Heart right ventricle (tissue), 16 donors: ENCODE results near the gene PPP6R3. TPM values are rescaled to one million over a fixed set of nuclear protein-coding genes. Genes with fewer than 3 reads are reported as not detected.
A peak's percentile ranks its signal among the peaks of the same experiment; 100 is the strongest.

Experiments used
- ATAC-seq, 8 donors: fragments of 200-7000 bp; cut with Tn5 transposase; one replicate each; pipeline ENCODE4 v1.9.1; 2020; ENCODE audit warnings: mild to moderate bottlenecking in 8 of 8, moderate library complexity in 8 of 8, moderate number of reproducible peaks in 1 of 8
- DNase-seq, 2 donors: peaks; one replicate each; pipeline ENCODE4 v3.0.0-alpha.2; 2020
- H3K27ac ChIP-seq, 10 donors: fragments of 200-600 bp; sonication (generic) in 2 of 10; one replicate each; pipeline versions ENCODE4 v1.5.0 to v1.8.0; 2020 to 2022; ENCODE audit warnings: mild to moderate bottlenecking in 3 of 10
- H3K27me3 ChIP-seq, 7 donors: fragments of 200-600 bp; one replicate each; pipeline ENCODE4 v1.8.0; 2021 to 2022; ENCODE audit warnings: mild to moderate bottlenecking in 2 of 7
- H3K36me3 ChIP-seq, 9 donors: fragments of 200-600 bp; sonication (generic) in 1 of 9; one replicate each; pipeline versions ENCODE4 v1.5.0 to v1.8.0; 2020 to 2022; ENCODE audit warnings: mild to moderate bottlenecking in 2 of 9
- H3K4me1 ChIP-seq, 9 donors: fragments of 200-600 bp; sonication (generic) in 1 of 9; one replicate each; pipeline versions ENCODE4 v1.5.0 to v1.8.0; 2020 to 2022; ENCODE audit warnings: mild to moderate bottlenecking in 4 of 9
- H3K4me3 ChIP-seq, 10 donors: fragments of 200-600 bp; sonication (generic) in 2 of 10; one replicate each; pipeline versions ENCODE4 v1.5.0 to v1.8.0; 2020 to 2022; ENCODE audit warnings: mild to moderate bottlenecking in 7 of 10, moderate library complexity in 2 of 10
- H3K9me3 ChIP-seq, 11 donors: fragments of 200-600 bp in 10 of 11; sonication (generic) in 2 of 11; one replicate each; pipeline versions ENCODE4 v1.5.0 to v1.8.0; 2013 to 2022; ENCODE audit warnings: mild to moderate bottlenecking in 2 of 11, control low read depth in 1 of 11, moderate library complexity in 1 of 11
- WGBS, 2 donors: extraction: QIAGEN DNeasy Blood & Tissue Kit; methylation state at CpG; one replicate each; pipeline ENCODE4 v1.1.7; 2013; ENCODE audit warnings: inconsistent platforms in 1 of 2; 5-methylcytosine and 5-hydroxymethylcytosine counted together
- intact Hi-C, 10 donors: fragments of 100-400 bp; cut with DNase I; formaldehyde crosslinking; loops; one replicate each; pipeline versions ENCODE4 v1.11.1 to v1.14.2; 2022
- long read RNA-seq, 3 donors: library from polyadenylated mRNA; unstranded; transcript quantifications; one replicate each; pipeline ENCODE4 v2.0.0, GENCODE V29; 2020 to 2021
- polyA plus RNA-seq, 2 donors: library from polyadenylated mRNA; stranded (reverse); fragments of 200-250 nt; gene quantifications; one replicate each; pipeline ENCODE4 v1.2.3, GENCODE V29; 2013
- total RNA-seq, 10 donors: library from RNA; stranded (reverse); fragmentation: NEBNext Ultra II Directional in 3 of 10; extraction: Animal tissue kit (Norgen Biotek cat#: 25700) in 3 of 10; gene quantifications; one replicate each; pipeline versions ENCODE4 v1.2.1 to v1.2.4, GENCODE V29; 2021 to 2023
- TF ChIP-seq, protein P1 (sequence below), 9 donors: fragments of 200-600 bp; sonication (generic) in 2 of 9; IDR thresholded peaks; one replicate each; pipeline versions ENCODE4 v1.5.0 to v1.8.0; 2021 to 2022; ENCODE audit warnings: antibody characterized with exemption in 9 of 9, mild to moderate bottlenecking in 5 of 9, moderate library complexity in 1 of 9
- donor health status: Arrhythmogenic right ventricular cardiomyopathy.
- donor health status: ischemic (EF 13 %, LVEDD 7.1; RV severe dilation, severe dysfunction).
- donor health status: healthy with polysubstance abuse.
- donor health status: DM: no; HTN: yes; CAD: no.
- donor health status: DM: no; HTN: no; CAD: no.
- donor health status: ischemic (EF 25% LVEDD 6.9; RV normal size, moderate dysfunction).
- donor health status: ischemic (EF 25% LVEDD 5.7; RV mildly dilated, moderate dysfunction).
- donor health status: healthy.
- donor health status: DM: yes; HTN: yes; CAD: no.
- donor health status: Ischemic cardiomyopathy.
- donor health status: ischemic (EF 35%, LVEDD 5.7; RV mildly dilated, moderate dysfunction).
- donor health status: nonischemic (EF 11% LVEDD 7.7; RV severe dilation, severe dysfunction).
- donor health status: DM: yes; HTN: yes; CAD: no.
- donor health status: PGD.
- donor health status: ischemic (EF 29% LVEDD 5.4; RV normal size, mild dysfunction).
- donor health status: nonischemic (EF 23%, LVEDD 6.1; RV moderate dilation, normal function).

Gene PPP6R3, protein sequence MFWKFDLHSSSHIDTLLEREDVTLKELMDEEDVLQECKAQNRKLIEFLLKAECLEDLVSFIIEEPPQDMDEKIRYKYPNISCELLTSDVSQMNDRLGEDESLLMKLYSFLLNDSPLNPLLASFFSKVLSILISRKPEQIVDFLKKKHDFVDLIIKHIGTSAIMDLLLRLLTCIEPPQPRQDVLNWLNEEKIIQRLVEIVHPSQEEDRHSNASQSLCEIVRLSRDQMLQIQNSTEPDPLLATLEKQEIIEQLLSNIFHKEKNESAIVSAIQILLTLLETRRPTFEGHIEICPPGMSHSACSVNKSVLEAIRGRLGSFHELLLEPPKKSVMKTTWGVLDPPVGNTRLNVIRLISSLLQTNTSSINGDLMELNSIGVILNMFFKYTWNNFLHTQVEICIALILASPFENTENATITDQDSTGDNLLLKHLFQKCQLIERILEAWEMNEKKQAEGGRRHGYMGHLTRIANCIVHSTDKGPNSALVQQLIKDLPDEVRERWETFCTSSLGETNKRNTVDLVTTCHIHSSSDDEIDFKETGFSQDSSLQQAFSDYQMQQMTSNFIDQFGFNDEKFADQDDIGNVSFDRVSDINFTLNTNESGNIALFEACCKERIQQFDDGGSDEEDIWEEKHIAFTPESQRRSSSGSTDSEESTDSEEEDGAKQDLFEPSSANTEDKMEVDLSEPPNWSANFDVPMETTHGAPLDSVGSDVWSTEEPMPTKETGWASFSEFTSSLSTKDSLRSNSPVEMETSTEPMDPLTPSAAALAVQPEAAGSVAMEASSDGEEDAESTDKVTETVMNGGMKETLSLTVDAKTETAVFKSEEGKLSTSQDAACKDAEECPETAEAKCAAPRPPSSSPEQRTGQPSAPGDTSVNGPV
- total RNA-seq (10 to 100 TPM; 75.8 to 98.1 (median 83.6) TPM), polyA plus RNA-seq (10 to 100 TPM; 18.4 to 35.3 TPM)
- long read RNA-seq, donor 1, full-length matches to known transcripts = 10 of 49 reads
- long read RNA-seq, donor 1, partial matches to known transcripts = 22 of 49 reads
- long read RNA-seq, donor 1, other reads (novel, unspliced or antisense) = 17 of 49 reads
- long read RNA-seq, donor 2, full-length matches to known transcripts = 14 of 49 reads
- long read RNA-seq, donor 2, partial matches to known transcripts = 13 of 49 reads
- long read RNA-seq, donor 2, other reads (novel, unspliced or antisense) = 22 of 49 reads
- long read RNA-seq, donor 3, full-length matches to known transcripts = 4 of 72 reads
- long read RNA-seq, donor 3, partial matches to known transcripts = 38 of 72 reads
- long read RNA-seq, donor 3, other reads (novel, unspliced or antisense) = 30 of 72 reads

DNA sequence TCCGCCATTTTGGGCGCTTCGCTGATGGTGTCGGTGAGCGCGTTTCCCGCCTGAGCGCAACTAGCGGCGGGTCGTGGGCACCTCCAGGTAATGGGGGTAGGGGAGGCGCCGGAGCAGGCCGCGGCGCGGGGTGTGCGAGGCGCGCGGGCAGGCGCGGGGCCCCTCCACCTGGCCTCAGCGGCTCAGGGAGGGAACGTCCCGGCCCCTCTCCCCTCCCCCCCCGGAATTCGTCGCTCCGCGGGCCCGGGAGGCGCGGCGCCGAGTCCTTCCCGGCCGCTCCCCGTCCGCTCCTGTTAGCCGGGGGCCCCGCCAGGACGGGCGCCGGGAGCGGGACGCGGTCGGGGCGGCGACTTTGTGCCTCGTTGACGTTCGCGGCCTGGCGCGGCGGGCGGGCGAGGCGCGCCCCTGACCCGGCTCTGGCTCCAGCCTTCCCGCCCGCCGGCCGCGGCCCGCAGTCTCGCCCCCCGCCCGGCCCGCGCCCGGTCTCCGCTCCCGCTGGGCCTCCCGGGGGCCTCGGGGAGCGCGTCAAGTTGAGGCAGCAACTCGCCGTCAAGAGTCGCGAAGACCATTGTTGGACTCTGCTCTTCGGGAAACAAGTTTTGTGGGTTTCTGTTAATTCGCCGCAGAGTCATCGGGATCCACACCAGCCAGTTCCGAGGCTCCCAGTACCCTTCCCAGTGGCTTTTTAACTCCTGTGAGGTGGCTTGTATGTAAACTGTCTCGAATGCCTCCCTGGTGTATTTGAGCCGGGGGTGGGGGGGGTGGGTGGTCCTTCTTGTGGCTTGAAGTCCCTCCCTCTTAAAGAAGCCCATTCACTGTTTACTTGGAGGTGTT, at the start of gene PPP6R3:
PPP6R3 (plus strand) TSS at position 12 of the 834 bp plus-strand sequence. CDS start 76,913 bp downstream, outside the sequence.
- intact Hi-C loops = loop anchor here in 8 of 10 donors (5.0 to 10.0 kb wide), 9 partner anchors 54 to 376 kb away; no protein-coding TSS in a partner anchor
- Histone ChIP-seq H3K27ac (peak within 1 kb of the TSS; percentile 92 to 99 (median 97)), H3K36me3 (no peaks in the 10 kb centered on the region), H3K27me3 (no peaks in the 10 kb centered on the region), H3K4me1 (peaks cover 5 to 54% (median 46%) of the 10 kb centered on the region in 9 donors), H3K4me3 (peak within 1 kb of the TSS; percentile 62 to 94 (median 90)), H3K9me3 (no peaks in the 10 kb centered on the region)
- WGBS, 2 donors = 0 to 1% methylated on average over 74 to 88 of the region's 92 CpGs
- TF ChIP-seq, protein P1, sequence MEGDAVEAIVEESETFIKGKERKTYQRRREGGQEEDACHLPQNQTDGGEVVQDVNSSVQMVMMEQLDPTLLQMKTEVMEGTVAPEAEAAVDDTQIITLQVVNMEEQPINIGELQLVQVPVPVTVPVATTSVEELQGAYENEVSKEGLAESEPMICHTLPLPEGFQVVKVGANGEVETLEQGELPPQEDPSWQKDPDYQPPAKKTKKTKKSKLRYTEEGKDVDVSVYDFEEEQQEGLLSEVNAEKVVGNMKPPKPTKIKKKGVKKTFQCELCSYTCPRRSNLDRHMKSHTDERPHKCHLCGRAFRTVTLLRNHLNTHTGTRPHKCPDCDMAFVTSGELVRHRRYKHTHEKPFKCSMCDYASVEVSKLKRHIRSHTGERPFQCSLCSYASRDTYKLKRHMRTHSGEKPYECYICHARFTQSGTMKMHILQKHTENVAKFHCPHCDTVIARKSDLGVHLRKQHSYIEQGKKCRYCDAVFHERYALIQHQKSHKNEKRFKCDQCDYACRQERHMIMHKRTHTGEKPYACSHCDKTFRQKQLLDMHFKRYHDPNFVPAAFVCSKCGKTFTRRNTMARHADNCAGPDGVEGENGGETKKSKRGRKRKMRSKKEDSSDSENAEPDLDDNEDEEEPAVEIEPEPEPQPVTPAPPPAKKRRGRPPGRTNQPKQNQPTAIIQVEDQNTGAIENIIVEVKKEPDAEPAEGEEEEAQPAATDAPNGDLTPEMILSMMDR (IDR thresholded peaks at IDR 0.05) = peak in 1 of 9 donors; percentile 10
- DNase-seq (no peak), ATAC-seq (peak; percentile 2 to 64 (median 45))

DNA sequence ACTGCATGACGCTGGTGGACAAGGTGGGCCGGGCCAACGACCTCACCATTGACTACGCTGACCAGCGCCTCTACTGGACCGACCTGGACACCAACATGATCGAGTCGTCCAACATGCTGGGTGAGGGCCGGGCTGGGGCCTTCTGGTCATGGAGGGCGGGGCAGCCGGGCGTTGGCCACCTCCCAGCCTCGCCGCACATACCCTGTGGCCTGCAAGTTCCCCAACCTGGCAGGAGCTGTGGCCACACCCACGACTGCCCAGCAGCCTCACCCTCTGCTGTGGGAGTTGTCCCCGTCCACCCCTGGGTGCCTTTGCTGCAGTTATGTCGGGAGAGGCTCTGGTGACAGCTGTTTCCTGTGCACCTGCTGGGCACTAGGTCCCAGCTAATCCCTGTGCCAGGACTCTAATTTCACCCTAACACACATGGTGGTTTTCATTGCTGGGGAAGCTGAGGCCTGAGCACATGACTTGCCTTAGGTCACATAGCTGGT, 49.0 kb upstream of the PPP6R3 start:
- Histone ChIP-seq H3K4me3 (no peak overlapping the region), H3K27ac (peak overlapping the region in 2 of 10 donors; percentile 40 to 48), H3K4me1 (peaks cover 0 to 28% (median 16%) of the 10 kb centered on the region in 9 donors), H3K36me3 (peaks cover 0 to 93% (median 51%) of the 10 kb centered on the region in 9 donors), H3K27me3 (no peaks in the 10 kb centered on the region), H3K9me3 (no peaks in the 10 kb centered on the region)
- ATAC-seq (peak in 2 of 8 donors; percentile 8 to 11), DNase-seq (no peak)
- intact Hi-C loops = no loop called here
- WGBS, 2 donors = 83 to 86% methylated on average over 17 of the region's 17 CpGs
- TF ChIP-seq, protein P1 (IDR thresholded peaks at IDR 0.05) = no peak

DNA sequence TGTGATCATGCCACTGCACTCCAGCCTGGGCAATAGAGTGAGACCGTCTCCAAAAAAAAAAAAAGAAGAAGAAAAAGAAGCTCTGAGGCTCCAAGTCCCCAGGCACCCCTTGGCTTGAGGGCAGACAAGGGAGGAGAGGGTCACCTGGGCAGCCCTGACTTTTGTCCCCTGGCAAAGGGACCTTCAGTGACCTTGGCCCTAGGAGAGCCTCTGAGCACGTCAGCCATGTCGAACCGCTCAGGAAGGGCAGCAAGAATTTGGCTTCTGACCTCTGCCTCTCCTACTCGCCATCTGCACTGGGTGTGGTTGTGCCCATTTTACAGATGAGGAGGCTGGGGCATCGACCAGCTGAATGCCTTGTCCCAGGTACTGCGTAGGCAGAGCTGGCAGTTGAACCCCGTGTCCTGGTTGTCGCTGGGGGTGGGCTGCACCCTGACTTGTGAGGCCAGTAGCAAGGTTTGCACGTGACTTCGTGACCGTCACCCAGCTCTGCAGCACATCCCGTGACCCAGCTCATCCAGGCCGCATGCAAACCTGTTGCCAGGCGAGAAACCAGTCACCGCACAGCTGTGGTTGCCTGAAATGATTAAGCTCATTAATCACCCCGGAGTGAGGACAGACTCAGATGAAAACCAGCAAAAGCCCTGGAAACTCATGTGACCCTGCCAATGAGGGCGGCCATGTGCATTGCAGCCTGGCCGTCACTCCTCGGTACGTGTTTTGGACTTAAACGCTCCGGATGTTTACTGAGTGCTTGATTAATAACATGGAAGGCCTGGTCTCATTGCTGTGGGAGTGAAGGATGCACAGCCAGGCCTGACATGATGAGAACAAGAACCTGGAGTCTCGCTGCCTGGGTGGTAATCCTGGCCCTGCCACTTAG, 47.7 kb upstream of the PPP6R3 start:
- TF ChIP-seq, protein P1 (IDR thresholded peaks at IDR 0.05) = no peak
- DNase-seq (no peak), ATAC-seq (peak; percentile 13 to 82 (median 64))
- intact Hi-C loops = no loop called here
- H3K27me3 ChIP-seq = no peaks in the 10 kb centered on the region
- WGBS, 2 donors = 61 to 73% methylated on average over 24 of the region's 24 CpGs
- H3K4me3 ChIP-seq = no peak overlapping the region
- H3K36me3 ChIP-seq = peaks cover 0 to 91% (median 49%) of the 10 kb centered on the region in 9 donors
- H3K9me3 ChIP-seq = no peaks in the 10 kb centered on the region
- H3K4me1 ChIP-seq = peaks cover 0 to 28% (median 16%) of the 10 kb centered on the region in 9 donors
- peak overlapping the region in 8 of 10 donors; percentile 7 to 65 (median 45) for H3K27ac ChIP-seq
